ENCODE measurements around the gene CETN2.
A peak's percentile ranks its signal among the peaks of the same experiment; 100 is the strongest.

Gene CETN2

DNA sequence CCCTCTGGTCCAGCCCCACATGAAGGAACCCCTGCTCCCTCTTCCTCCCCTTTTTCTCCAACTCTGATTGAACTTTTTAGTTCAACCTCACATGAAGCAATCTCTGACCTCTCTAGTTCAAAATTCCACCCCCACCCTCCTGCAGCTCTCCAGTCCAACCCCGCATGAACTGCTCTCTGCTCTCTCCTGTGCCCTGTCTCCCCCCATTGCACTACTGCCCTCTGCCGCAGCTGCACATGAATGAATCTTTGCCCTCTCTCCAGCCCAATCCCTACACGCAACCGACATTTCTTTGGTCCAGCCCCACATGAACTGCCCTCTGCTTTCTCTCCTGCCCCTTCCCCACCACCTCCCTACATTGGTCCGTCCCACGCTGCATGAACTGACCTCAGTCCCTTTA, 6.9 kb downstream of the CETN2 start:
- Histone ChIP-seq H2AFZ (ENCODE audit: low read length) (no peak overlapping the region), H3K4me2 (ENCODE audit: low read length) (no peak overlapping the region), H3K9me2 (ENCODE audit: low read depth, low read length) (no peaks in the 10 kb centered on the region), H3K9me3 (ENCODE audit: low read length) (no peaks in the 10 kb centered on the region), H3K27ac (ENCODE audit: low read depth, low read length, poor library complexity, severe bottlenecking) (no peak overlapping the region), H3K36me3 (ENCODE audit: insufficient read depth, low read length) (no peaks in the 10 kb centered on the region), H3K27me3 (ENCODE audit: insufficient read depth, low read length) (no peaks in the 10 kb centered on the region), H3K4me1 (ENCODE audit: insufficient read depth, low read length, severe bottlenecking) (no peaks in the 10 kb centered on the region), H3K9ac (ENCODE audit: low read length) (no peak overlapping the region), H3F3A (ENCODE audit: insufficient read depth, low read length) (no peaks in the 10 kb centered on the region), H3K79me2 (ENCODE audit: insufficient read depth, low read length) (no peaks in the 10 kb centered on the region), H3K4me3 (ENCODE audit: low read depth, low read length, poor library complexity, severe bottlenecking) (no peak overlapping the region), H4K20me1 (ENCODE audit: insufficient read depth, low read length) (no peaks in the 10 kb centered on the region)
- no peak for TF ChIP-seq EZH2 (IDR thresholded peaks at IDR 0.05; ENCODE audit: borderline replicate concordance, low read length)
- TF ChIP-seq, protein P1, sequence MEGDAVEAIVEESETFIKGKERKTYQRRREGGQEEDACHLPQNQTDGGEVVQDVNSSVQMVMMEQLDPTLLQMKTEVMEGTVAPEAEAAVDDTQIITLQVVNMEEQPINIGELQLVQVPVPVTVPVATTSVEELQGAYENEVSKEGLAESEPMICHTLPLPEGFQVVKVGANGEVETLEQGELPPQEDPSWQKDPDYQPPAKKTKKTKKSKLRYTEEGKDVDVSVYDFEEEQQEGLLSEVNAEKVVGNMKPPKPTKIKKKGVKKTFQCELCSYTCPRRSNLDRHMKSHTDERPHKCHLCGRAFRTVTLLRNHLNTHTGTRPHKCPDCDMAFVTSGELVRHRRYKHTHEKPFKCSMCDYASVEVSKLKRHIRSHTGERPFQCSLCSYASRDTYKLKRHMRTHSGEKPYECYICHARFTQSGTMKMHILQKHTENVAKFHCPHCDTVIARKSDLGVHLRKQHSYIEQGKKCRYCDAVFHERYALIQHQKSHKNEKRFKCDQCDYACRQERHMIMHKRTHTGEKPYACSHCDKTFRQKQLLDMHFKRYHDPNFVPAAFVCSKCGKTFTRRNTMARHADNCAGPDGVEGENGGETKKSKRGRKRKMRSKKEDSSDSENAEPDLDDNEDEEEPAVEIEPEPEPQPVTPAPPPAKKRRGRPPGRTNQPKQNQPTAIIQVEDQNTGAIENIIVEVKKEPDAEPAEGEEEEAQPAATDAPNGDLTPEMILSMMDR (IDR thresholded peaks at IDR 0.05; ENCODE audit: low read length) = no peak

DNA sequence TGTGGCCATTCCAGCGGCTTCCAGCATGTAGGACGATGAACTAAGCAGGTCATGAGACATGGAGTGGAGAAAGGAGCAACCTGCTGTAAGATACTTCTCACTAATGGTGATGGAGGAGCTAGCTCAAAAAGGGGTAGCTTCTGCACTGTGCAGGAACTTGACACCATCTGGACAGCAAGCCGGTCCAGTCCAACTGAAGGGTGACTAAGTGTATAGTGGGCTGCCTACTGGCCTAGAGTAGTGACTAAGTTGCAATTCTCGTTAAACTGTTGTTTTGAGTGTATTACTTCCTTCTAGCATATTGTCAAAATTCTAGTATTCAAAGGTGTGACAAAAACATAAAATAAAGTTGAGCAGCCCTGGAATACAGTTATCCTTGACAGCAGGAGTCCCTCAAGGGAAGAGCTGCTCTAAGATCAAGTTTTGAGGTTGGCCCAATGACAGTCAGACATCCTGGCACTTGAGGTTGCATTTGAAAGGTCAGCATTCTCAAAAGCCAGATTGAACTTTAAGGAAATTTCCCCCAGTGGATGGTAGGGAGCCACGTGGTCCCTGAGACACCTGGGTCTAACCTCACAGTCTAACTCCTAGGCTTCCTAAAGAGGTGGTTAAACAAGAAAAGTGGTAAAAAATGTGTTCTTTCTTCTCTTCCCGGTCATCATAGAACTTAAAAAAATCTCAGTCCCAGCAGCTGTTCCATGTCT, 8.0 kb downstream of the CETN2 start:
- no peaks in the 10 kb centered on the region for H4K20me1 ChIP-seq (ENCODE audit: insufficient read depth, low read length)
- no peaks in the 10 kb centered on the region for H3F3A ChIP-seq (ENCODE audit: insufficient read depth, low read length)
- TF ChIP-seq, protein P1 (IDR thresholded peaks at IDR 0.05; ENCODE audit: low read length) = no peak
- no peak for TF ChIP-seq EZH2 (IDR thresholded peaks at IDR 0.05; ENCODE audit: borderline replicate concordance, low read length)
- H3K9me3 ChIP-seq (ENCODE audit: low read length) = no peaks in the 10 kb centered on the region
- H3K79me2 ChIP-seq (ENCODE audit: insufficient read depth, low read length) = no peaks in the 10 kb centered on the region
- no peak overlapping the region for H3K4me2 ChIP-seq (ENCODE audit: low read length)
- no peak overlapping the region for H3K27ac ChIP-seq (ENCODE audit: low read depth, low read length, poor library complexity, severe bottlenecking)
- no peak overlapping the region for H3K4me3 ChIP-seq (ENCODE audit: low read depth, low read length, poor library complexity, severe bottlenecking)
- no peak overlapping the region for H3K9ac ChIP-seq (ENCODE audit: low read length)
- H3K4me1 ChIP-seq (ENCODE audit: insufficient read depth, low read length, severe bottlenecking) = no peaks in the 10 kb centered on the region
- H3K27me3 ChIP-seq (ENCODE audit: insufficient read depth, low read length) = no peaks in the 10 kb centered on the region
- no peaks in the 10 kb centered on the region for H3K9me2 ChIP-seq (ENCODE audit: low read depth, low read length)
- H2AFZ ChIP-seq (ENCODE audit: low read length) = no peak overlapping the region
- no peaks in the 10 kb centered on the region for H3K36me3 ChIP-seq (ENCODE audit: insufficient read depth, low read length)

DNA sequence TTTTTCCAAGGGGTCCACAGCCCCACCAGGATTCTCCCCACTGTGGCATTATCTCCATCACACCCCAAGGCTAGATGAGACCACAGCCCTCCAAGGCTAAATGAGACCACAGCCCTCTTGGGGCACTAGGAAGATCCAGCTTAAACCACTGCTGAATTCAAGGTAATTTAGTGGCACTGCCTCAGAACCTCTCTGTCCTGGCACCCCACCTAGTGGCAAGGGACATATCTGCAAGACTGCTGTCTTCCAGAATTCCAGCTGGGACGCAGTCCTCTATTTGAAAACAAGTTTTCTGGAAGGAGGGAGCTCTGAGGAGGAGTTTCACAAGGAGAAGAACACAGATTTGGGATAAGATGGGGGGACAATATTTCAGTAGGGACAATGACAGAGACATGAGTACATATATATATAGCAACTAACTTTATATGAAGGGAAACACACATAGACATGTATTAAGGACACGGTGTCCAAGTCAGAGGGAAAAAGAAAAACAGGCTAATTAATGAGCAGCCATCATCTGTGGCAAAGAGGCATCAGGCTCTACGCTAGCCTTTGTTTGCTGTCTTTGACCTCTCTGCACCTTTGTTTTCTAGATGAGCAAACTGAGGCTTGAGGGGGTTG, 9.3 kb downstream of the CETN2 start:
- TF ChIP-seq, protein P1 (IDR thresholded peaks at IDR 0.05; ENCODE audit: low read length) = peak; percentile 66; the same call in 1 of the 2 replicates
- no peak for TF ChIP-seq EZH2 (IDR thresholded peaks at IDR 0.05; ENCODE audit: borderline replicate concordance, low read length)
- Histone ChIP-seq H4K20me1 (ENCODE audit: insufficient read depth, low read length) (no peaks in the 10 kb centered on the region), H3K4me2 (ENCODE audit: low read length) (no peak overlapping the region), H2AFZ (ENCODE audit: low read length) (no peak overlapping the region), H3K9me2 (ENCODE audit: low read depth, low read length) (no peaks in the 10 kb centered on the region), H3F3A (ENCODE audit: insufficient read depth, low read length) (no peaks in the 10 kb centered on the region), H3K9ac (ENCODE audit: low read length) (no peak overlapping the region), H3K79me2 (ENCODE audit: insufficient read depth, low read length) (no peaks in the 10 kb centered on the region), H3K4me1 (ENCODE audit: insufficient read depth, low read length, severe bottlenecking) (no peaks in the 10 kb centered on the region), H3K36me3 (ENCODE audit: insufficient read depth, low read length) (no peaks in the 10 kb centered on the region), H3K27ac (ENCODE audit: low read depth, low read length, poor library complexity, severe bottlenecking) (no peak overlapping the region), H3K27me3 (ENCODE audit: insufficient read depth, low read length) (no peaks in the 10 kb centered on the region), H3K9me3 (ENCODE audit: low read length) (no peaks in the 10 kb centered on the region), H3K4me3 (ENCODE audit: low read depth, low read length, poor library complexity, severe bottlenecking) (no peak overlapping the region)

Data from OCI-LY1 (cell line).